HG03520 (cell line): ENCODE measurements around the gene CTNS.

Experiments
- ATAC-seq: cut with Tn5 transposase; IDR thresholded peaks from one replicate; pipeline ENCODE4 v1.9.1; 2021; ENCODE audit warnings: mild to moderate bottlenecking, moderate library complexity; ENCODE audit not compliant: unreplicated experiment

The CTNS gene

DNA sequence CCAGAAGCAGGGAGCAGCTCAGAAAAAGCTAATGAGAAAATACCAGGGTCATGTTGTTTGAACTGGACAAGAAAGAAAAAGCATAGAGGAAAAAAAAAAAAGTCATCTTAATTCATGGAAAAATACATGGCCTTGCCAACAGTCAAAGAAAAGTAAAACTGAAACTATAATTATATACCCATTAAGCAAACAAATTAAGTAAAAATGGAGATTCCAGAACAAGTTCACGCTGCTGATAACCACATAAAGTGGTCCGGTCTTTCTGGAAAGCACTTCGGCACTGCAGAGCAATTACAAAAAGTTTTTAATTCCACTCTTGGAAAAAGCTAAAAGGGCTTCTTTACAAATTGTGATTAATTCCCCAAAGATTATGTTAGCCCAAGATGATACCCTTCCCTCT, 71.8 kb downstream of the CTNS start:
- ATAC-seq = no peak

DNA sequence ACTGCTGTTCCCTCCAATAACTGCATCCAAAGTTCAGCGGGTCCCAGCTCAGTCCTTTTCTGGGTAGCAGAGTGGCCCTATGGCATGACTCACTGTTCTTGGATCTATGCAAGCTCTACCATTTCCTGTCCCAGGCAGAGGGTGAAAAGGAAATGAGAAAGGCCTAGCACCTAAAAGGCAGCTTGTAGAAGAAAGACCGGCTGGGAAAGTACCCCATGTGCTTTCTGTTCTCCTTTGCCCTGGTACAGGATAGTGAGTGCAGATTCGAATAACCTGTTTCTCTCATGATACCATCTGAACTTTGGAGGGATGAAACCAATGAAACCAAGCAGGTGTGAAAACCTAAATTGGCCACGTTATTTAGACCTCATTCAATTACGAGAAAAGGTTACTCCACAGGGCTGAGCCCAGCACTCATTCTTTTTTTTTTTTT, 74.4 kb downstream of the CTNS start:
- peak; percentile 86 for ATAC-seq
